ENCODE measurements around the gene SORCS2.

GRCh38 chr4:7465017-7465416 is 272.7 kb downstream of the SORCS2 start:
- no peak for TF ChIP-seq CTCF (IDR thresholded peaks at IDR 0.05)
- TF ChIP-seq EZH2 (IDR thresholded peaks at IDR 0.05): no peak
- no peak for TF ChIP-seq EZH2phosphoT487 (IDR thresholded peaks at IDR 0.05)

Measured in neural progenitor cell (in vitro differentiated cells).